GM21390 (cell line): Measurements from ENCODE around the gene AKNA.
A peak's percentile ranks its signal among the peaks of the same experiment; 100 is the strongest.
"Not testable (repeated sequence)": the region's sequence is repeated elsewhere in the genome, so short reads cannot be mapped to it uniquely, and the experiment has no call there.

Experiments used
- ATAC-seq: cut with Tn5 transposase; IDR thresholded peaks from one replicate; pipeline ENCODE4 v1.9.1; 2021; ENCODE audit not compliant: unreplicated experiment

Gene AKNA

DNA sequence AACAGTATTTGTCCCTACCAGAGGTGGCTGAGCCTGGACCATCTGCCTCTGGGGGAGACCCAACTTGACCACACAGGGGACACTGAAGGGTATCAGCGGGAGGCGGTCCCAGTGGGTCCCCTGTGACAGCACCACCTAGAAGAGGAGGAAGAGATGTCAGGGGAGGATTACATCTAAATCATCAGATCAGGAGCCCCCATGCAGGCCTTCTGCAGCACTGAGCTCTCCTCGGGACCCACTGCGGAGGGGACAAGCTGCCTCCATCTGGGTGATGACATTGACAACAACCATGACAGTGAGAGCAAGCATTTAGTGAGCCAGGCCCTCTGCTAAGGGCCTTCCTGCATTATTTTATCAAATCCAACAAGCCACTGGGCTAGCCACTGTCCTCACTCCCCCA lies 45.8 kb downstream of the AKNA start:
- no peak for ATAC-seq

DNA sequence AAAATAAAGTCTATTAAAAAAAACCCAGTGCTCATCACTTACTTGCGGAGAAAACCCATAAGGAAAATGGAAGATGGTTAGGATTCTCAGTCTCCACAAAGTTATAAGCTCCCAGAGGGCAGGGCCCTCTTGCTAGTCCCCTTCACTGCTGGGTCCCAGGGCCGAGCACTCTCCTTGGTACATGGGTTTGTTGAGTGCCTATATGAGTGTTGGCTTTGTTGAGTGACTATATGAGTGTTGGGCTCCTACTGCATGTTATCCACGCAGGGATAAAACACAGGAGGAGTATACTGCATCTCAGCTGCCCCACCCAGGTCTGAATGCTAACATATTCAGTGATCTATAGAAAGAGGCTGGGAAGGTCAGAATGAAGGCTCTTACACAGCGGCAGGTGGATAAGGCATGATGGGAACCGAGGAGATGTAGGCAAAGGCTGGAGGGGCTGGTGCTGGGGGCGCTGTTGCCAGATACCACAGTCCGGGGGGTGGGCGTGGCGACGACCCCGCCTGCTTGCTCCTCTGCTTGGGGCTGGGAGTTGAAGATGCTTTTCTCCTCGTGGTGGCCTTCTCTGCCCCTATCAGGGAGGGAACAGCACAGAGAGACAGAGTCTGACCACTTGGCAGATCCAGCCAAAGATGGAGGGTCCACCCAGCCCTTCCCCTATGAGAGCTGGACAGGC lies 46.5 kb downstream of the AKNA start:
- no peak for ATAC-seq

GRCh38 chr9:114339130-114339908 lies 48.5 kb downstream of the AKNA start:
- peak; percentile 60 for ATAC-seq

GRCh38 chr9:114338187-114338586 lies 49.6 kb downstream of the AKNA start:
- ATAC-seq, result no peak

- no peak for ATAC-seq
Observed at GRCh38 chr9:114336699-114337395, 50.9 kb downstream of the AKNA start.

DNA sequence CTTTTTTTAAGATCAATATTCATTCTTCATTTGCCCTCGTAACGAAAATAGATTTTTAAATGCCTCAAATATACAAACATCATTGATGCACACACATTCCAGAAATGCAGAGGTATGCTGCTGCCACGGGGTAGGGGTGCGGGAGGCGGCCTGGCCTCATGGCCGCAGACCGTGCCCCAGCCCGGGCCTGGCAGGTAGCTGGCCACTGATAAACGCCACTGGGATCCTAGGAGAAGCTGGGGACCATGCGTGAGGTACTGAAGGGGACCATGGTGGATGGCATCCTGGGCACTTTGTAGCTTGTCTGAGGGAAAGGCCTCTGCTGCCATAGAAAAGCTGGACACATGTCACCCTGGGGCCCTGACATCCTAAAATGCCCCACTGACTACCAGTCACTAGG lies 51.6 kb downstream of the AKNA start:
- no peak for ATAC-seq

DNA sequence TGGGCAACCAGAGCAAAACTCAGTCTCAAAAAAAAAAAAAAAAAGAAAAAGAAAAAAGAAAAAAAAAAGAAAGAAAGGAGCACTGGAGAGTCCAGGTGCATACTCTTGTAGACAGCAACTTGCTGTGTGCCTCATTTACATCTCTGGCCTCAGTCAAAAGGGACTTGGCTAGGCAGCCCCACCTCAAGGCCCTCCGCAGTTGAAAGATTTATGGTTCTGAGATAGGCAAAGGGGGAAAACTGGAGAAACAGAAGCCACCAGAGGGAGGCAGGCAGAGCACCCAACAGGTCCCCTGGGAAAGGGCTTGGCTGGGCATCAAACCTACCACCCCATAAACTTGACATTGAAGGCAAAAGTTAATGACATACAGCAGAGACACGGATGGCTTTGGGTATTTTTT lies 52.0 kb downstream of the AKNA start:
- ATAC-seq, result no peak

DNA sequence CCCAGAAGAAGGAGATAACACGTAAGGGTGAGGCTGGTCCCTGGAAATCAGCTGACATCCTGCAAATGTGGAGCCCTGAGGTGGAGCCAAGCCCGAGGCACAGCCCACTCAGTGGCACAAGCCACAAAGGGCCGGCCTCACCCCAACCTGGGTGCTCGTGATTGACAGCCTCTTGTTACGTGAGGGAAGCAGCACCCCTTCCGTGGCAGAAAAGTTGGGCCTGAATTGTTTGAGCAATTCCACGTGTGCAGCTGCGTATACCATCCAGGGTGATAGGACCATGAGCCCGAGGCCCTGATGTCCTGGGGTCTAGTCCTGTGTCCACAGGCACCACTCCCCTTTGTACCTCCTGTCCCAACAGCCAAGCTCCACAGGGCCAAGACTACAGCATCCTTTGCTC lies 53.3 kb downstream of the AKNA start:
- ATAC-seq, result no peak

GRCh38 chr9:114333718-114334117 lies 54.1 kb downstream of the AKNA start:
- not testable (repeated sequence) for ATAC-seq

DNA sequence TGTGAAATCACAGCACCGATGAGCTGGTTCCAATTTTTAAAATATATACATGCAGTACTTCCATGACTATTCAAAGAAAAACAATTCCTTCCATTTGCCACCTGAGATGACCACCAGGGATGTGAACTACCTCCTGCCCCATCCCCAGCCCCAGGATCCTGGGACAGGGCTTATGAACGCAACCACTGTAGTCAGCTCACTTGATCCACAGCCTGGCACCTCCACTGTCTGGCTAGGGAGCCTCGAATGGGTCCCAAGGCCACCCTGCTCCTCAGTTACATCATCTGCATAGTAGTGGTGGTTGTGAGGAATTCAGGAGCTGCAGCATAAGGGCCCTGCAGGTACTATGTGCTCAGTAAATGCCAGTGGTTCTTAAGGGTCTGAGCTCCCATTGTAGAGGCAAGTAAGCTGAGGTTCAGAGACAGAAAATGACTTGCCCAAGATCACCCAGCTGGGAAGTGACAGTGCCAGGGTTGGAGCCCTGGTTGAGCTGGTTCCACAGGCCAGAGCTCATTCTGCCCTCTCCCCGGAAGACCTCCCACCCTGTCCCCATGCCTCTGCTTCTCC lies 55.2 kb downstream of the AKNA start:
- ATAC-seq, result not testable (repeated sequence)

- not testable (repeated sequence) for ATAC-seq
Observed at GRCh38 chr9:114331229-114332195, 56.3 kb downstream of the AKNA start.

GRCh38 chr9:114330636-114331035 lies 57.1 kb downstream of the AKNA start:
- ATAC-seq, result no peak

DNA sequence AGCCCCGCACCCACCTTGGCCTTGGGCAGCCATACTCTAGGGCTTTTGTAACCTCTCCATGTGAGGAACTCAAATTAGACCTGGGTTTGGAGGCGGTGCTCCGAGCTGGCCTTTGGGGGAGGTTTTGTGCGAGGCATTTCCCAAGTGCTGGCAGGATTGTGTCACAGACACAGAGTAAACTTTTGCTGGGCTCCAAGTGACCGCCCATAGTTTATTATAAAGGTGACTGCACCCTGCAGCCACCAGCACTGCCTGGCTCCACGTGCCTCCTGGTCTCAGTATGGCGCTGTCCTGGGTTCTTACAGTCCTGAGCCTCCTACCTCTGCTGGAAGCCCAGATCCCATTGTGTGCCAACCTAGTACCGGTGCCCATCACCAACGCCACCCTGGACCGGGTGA lies 58.2 kb downstream of the AKNA start, which contains the start of gene ORM2:
ORM2 (plus strand) TSS at position 245 of the 398 bp plus-strand sequence; CDS start at position 281, 36 bp downstream.
- ATAC-seq, result not testable (repeated sequence)

DNA sequence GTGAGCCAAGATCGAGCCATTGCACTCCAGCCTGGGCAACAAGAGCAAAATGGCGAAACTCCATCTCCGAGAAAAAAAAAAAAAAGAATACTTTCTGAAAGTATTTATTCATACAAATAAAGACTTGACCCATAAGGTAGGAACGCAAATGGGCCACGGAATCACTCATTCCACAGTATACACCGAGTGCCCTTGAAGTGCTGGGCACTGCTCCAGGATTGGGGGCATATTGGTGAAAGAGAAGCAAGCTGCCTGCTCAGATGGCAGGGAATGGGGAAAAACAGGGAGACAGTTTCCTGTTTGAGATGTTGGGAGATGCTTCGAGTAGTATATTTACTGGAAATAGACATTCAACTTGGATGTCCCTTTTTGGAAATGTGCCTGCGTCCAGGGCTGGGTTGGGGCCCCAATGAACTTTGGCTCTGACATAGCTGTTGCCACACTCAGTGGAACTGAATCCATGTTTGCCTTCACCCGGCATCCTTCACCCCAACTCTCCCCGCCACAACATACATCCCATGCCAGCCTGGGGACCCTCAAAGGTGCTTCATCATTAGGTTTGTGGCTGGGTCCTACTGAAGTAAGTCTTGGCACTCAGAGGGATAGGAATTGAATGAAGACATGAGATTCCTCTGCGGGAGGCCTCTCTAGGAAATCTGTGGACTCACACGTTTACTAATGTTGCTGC lies 58.7 kb downstream of the AKNA start:
- not testable (repeated sequence) for ATAC-seq

GRCh38 chr9:114328357-114328820 lies 59.4 kb downstream of the AKNA start:
- not testable (repeated sequence) for ATAC-seq

DNA sequence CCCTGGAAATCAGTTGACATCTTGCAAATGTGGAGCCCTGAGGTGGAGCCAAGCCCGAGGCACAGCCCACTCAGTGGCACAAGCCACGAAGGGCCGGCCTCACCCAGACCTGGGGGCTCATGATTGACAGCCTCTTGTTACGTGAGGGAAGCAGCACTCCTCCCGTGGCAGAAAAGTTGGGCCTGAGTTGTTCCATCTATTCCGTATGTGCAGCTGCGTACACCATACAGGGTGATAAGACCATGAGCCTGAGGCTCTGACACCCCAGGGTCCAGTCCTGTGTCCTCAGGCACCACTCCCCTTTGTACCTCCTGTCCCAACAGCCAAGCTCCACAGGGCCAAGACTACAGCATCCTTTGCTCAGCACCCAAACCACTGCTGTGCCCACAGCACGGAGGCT lies 60.0 kb downstream of the AKNA start:
- ATAC-seq, result no peak

GRCh38 chr9:114325684-114326254 lies 62.0 kb downstream of the AKNA start:
- ATAC-seq, result not testable (repeated sequence)

- ATAC-seq, result not testable (repeated sequence)
Observed at GRCh38 chr9:114324965-114325364, 62.8 kb downstream of the AKNA start.

- ATAC-seq, result no peak
Observed at GRCh38 chr9:114324492-114324891, 63.3 kb downstream of the AKNA start.
